Measurements from ENCODE around the gene GCSAM. TPM values are rescaled to one million over a fixed set of nuclear protein-coding genes. Genes with fewer than 3 reads are reported as not detected.

The GCSAM gene
- total RNA-seq, 2 donors from 2014 or later = not detected

- no peak for DNase-seq
- intact Hi-C loops (cut with DNase I) = no loop called here
These were observed 9.5 kb downstream of the GCSAM start for GRCh38 chr3:112123548-112123947.

GRCh38 chr3:112122870-112123269, 10.2 kb downstream of the GCSAM start:
- no peak overlapping the region for H3K4me3 ChIP-seq
- H3K27me3 ChIP-seq = no peaks in the 10 kb centered on the region
- no peak overlapping the region for H3K27ac ChIP-seq
- no peak for DNase-seq
- TF ChIP-seq POLR2A (IDR thresholded peaks at IDR 0.05) (no peak), CTCF (IDR thresholded peaks at IDR 0.05) (no peak)
- peaks cover 0 to under 1% of the 10 kb centered on the region in 2 donors for H3K36me3 ChIP-seq (replicated peaks in 1 of 2; ENCODE audit: insufficient read depth in 1 of 2, low read depth in 2 of 2)
- peaks cover 14% of the 10 kb centered on the region for H3K4me1 ChIP-seq
- no peaks in the 10 kb centered on the region for H3K9me3 ChIP-seq
- intact Hi-C loops (cut with DNase I) = no loop called here
- no peak for ATAC-seq

More at GRCh38 chr3:112123548-112123947, 9.5 kb downstream of the GCSAM start:
- Histone ChIP-seq H3K27me3 (no peaks in the 10 kb centered on the region), H3K4me3 (no peak overlapping the region), H3K4me1 (peaks cover 14% of the 10 kb centered on the region), H3K9me3 (no peaks in the 10 kb centered on the region), H3K36me3 (replicated peaks in 1 of 2; ENCODE audit: insufficient read depth in 1 of 2, low read depth in 2 of 2) (peaks cover 0 to 3% of the 10 kb centered on the region in 2 donors), H3K27ac (no peak overlapping the region)
- 91 to 94% methylated on average over 2 of the region's 2 CpGs for WGBS, 2 donors
- TF ChIP-seq POLR2A (IDR thresholded peaks at IDR 0.05) = no peak
- no peak for TF ChIP-seq CTCF (IDR thresholded peaks at IDR 0.05)
- no peak for ATAC-seq

DNA sequence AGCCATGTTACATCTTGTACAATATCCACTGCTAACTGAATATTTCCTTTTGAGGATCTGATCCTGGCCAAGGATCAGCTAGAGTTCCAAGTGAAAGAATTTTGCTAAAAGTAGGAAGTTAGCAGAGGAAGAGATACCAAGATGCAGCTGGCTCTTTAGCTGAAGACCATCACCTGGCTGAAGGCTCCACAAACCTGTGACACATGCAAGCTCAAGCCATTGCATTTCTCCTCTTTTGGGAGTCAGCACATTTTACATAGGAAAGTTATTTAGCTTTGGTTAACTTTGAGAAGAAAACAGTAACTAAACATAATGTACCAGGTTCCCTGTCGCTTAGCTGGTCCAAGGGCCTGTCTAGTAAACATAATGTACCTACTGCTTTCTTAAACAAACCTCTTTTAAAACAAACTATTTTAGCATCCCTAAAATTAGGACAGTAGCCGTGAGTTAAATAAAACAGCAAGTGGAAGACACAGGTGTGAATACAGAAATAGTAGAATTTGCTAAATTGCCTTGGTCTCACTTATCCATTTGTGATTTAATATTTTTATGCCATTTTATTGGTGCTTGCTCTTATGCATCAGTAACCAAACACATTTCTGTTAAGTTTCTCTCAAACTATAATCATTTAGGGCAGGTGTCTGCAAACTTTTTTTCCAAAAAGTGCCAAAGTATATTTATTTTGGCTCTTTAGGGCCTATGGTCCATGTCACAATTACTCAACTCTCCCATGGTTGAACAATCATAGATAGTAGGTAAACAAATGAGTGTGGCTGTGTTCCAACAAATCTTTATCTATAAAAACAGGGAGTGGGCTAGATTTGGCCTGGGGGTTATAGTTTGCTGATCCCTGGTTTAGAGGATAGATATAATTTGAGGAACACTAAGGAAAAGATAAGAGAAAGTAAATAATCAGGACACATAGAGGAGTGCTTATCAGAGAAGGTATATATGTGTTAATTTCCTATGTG, 11.2 kb downstream of the GCSAM start:
- Histone ChIP-seq H3K4me3 (no peak overlapping the region), H3K9me3 (no peaks in the 10 kb centered on the region), H3K36me3 (replicated peaks in 1 of 2; ENCODE audit: insufficient read depth in 1 of 2, low read depth in 2 of 2) (no peaks in the 10 kb centered on the region), H3K27ac (no peak overlapping the region), H3K27me3 (no peaks in the 10 kb centered on the region), H3K4me1 (peaks cover 14% of the 10 kb centered on the region)
- 84 to 93% methylated on average over 2 of the region's 2 CpGs for WGBS, 2 donors
- TF ChIP-seq POLR2A (IDR thresholded peaks at IDR 0.05) (no peak), CTCF (IDR thresholded peaks at IDR 0.05) (no peak)
- intact Hi-C loops (cut with DNase I) = no loop called here
- DNase-seq (no peak), ATAC-seq (no peak)

GRCh38 chr3:112119962-112120836, 12.8 kb downstream of the GCSAM start:
- H3K4me1 ChIP-seq = peaks cover 14% of the 10 kb centered on the region
- intact Hi-C loops (cut with DNase I) = no loop called here
- DNase-seq (no peak), ATAC-seq (no peak)
- no peak overlapping the region for H3K27ac ChIP-seq
- TF ChIP-seq POLR2A (IDR thresholded peaks at IDR 0.05) = no peak
- TF ChIP-seq CTCF (IDR thresholded peaks at IDR 0.05) = no peak
- H3K9me3 ChIP-seq = no peaks in the 10 kb centered on the region
- WGBS, 2 donors = 71 to 78% methylated on average over 9 of the region's 9 CpGs
- H3K4me3 ChIP-seq = no peak overlapping the region
- no peaks in the 10 kb centered on the region for H3K36me3 ChIP-seq (replicated peaks in 1 of 2; ENCODE audit: insufficient read depth in 1 of 2, low read depth in 2 of 2)
- no peaks in the 10 kb centered on the region for H3K27me3 ChIP-seq

Data from body of pancreas (tissue), 4 donors.